ENCODE data around the gene RALGAPA1.

- TF ChIP-seq, protein P1, sequence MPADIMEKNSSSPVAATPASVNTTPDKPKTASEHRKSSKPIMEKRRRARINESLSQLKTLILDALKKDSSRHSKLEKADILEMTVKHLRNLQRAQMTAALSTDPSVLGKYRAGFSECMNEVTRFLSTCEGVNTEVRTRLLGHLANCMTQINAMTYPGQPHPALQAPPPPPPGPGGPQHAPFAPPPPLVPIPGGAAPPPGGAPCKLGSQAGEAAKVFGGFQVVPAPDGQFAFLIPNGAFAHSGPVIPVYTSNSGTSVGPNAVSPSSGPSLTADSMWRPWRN (IDR thresholded peaks at IDR 0.05; ENCODE audit: low read depth): no peak
- TF ChIP-seq DACH1 (IDR thresholded peaks at IDR 0.05; ENCODE audit: partially characterized antibody) (no peak), DMBX1 (CRISPR knock-in tag; IDR thresholded peaks at IDR 0.05; ENCODE audit: borderline replicate concordance) (no peak), CTCF (IDR thresholded peaks at IDR 0.05 in 2 of 3, conservative IDR thresholded peaks at IDR 0.05 in 1 of 3; ENCODE audit: insufficient read depth in 2 of 3, low read depth in 1 of 3, low read length in 3 of 3) (no peak), EZH2 (IDR thresholded peaks at IDR 0.05; ENCODE audit: borderline replicate concordance, low read depth, low read length) (no peak)
These were observed 120.8 kb downstream of the RALGAPA1 start for GRCh38 chr14:35688126-35688826.

Data from K562 (cell line).